GM12878 (cell line): ENCODE results near the gene ZNF467. TPM values are rescaled to one million over a fixed set of nuclear protein-coding genes. Genes with fewer than 3 reads are reported as not detected.

Experiments used
- ATAC-seq: fragments of 200-7000 bp; cut with Tn5 transposase; 3 replicates; pipeline ENCODE4 v1.9.1; 2020; ENCODE audit warnings: mild to moderate bottlenecking, moderate library complexity
- BruUV-seq: library from RNA; stranded (reverse); fragments of 400-500 nt; replicated peaks from 2 replicates; lab custom pipeline; 2021; lab: Mats Ljungman, UMichigan
- CTCF ChIA-PET: fragments of 300-600 bp; sonication (Branson Sonifier 250); formaldehyde crosslinking; extraction: SDS; loops from one replicate; lab custom pipeline; 2021; ENCODE audit warnings: inconsistent platforms; lab: Yijun Ruan, JAX
- POLR2A ChIA-PET: fragments of 350-600 bp; formaldehyde crosslinking; extraction: SDS; loops from one replicate; lab custom pipeline; 2021; ENCODE audit warnings: inconsistent platforms; lab: Charles Lee
- RAD21 ChIA-PET: fragments of 300-600 bp; sonication (Branson Sonifier 250); formaldehyde crosslinking; loops from one replicate; lab custom pipeline; 2023; ENCODE audit warnings: antibody characterized with exemption; ENCODE audit not compliant: unreplicated experiment; lab: Charles Lee
- SMC1A ChIA-PET: fragments of 300-600 bp; sonication (Branson Sonifier 250); formaldehyde crosslinking; loops from one replicate; lab custom pipeline; 2023; ENCODE audit not compliant: unreplicated experiment, uncharacterized antibody; lab: Charles Lee
- DNase-seq: peaks from one replicate; pipeline ENCODE4 v3.0.0-alpha.2; 2011; ENCODE audit warnings: low read depth, low spot score
- FAIRE-seq: peaks from 3 replicates; lab custom pipeline; 2011; peaks lifted over from hg19 to GRCh38; lab: Jason Lieb, UNC
- H2AFZ ChIP-seq: 2 replicates; pipeline ENCODE4 v1.6.0; 2011; ENCODE audit warnings: low read depth, low read length, control low read depth; ENCODE audit not compliant: control insufficient read depth
- H3K27ac ChIP-seq: 2 replicates; pipeline ENCODE4 v1.5.1; 2011; ENCODE audit warnings: control low read depth; ENCODE audit not compliant: control insufficient read depth, insufficient read depth
- H3K27me3 ChIP-seq, 2 experiments: replicated peaks in 1 of 2; 2 replicates each; pipeline versions ENCODE4 v1.6.0 to v1.6.1; 2011; ENCODE audit warnings: low read length in 1 of 2; ENCODE audit not compliant: control insufficient read depth in 2 of 2, insufficient read depth in 2 of 2
- H3K36me3 ChIP-seq, 2 experiments: 2 replicates each; pipeline ENCODE4 v1.5.1; 2011; ENCODE audit warnings: low read length in 1 of 2; ENCODE audit not compliant: control insufficient read depth in 2 of 2, insufficient read depth in 2 of 2
- H3K4me1 ChIP-seq: 2 replicates; pipeline ENCODE4 v1.6.1; 2011; ENCODE audit warnings: mild to moderate bottlenecking, low read length, moderate library complexity, mixed read lengths; ENCODE audit not compliant: control insufficient read depth, insufficient read depth
- H3K4me2 ChIP-seq: 2 replicates; pipeline ENCODE4 v1.6.0; 2011; ENCODE audit warnings: control low read depth; ENCODE audit not compliant: control insufficient read depth, insufficient read depth
- H3K4me3 ChIP-seq: fragments of 200-600 bp; sonication (generic); 2 replicates; pipeline ENCODE4 v1.5.1; 2016
- H3K79me2 ChIP-seq: 2 replicates; pipeline ENCODE4 v1.6.0; 2011; ENCODE audit warnings: low read length; ENCODE audit not compliant: control insufficient read depth, insufficient read depth
- H3K9ac ChIP-seq: 2 replicates; pipeline ENCODE4 v1.8.0; 2011; ENCODE audit warnings: low read length, control low read depth, mixed read lengths; ENCODE audit not compliant: control insufficient read depth, insufficient read depth
- H3K9me3 ChIP-seq: replicated peaks from 3 replicates; pipeline ENCODE4 v1.5.1; 2011; ENCODE audit warnings: mild to moderate bottlenecking, low read length; ENCODE audit not compliant: control insufficient read depth, insufficient read depth
- H4K20me1 ChIP-seq: 2 replicates; pipeline ENCODE4 v1.6.0; 2011; ENCODE audit not compliant: control insufficient read depth, insufficient read depth
- CHD2 ChIP-seq: IDR thresholded peaks from 2 replicates; pipeline ENCODE4 v1.6.1; 2011; ENCODE audit warnings: low read depth, low read length, improper control_type of control experiment, borderline replicate concordance
- FOXM1 ChIP-seq: IDR thresholded peaks from 2 replicates; pipeline ENCODE4 v1.6.1; 2012; ENCODE audit warnings: low read depth, mild to moderate bottlenecking, inconsistent platforms, low read length, moderate library complexity
- GABPA ChIP-seq: IDR thresholded peaks from 2 replicates; pipeline ENCODE4 v1.6.1; 2014; ENCODE audit warnings: antibody characterized with exemption, low read depth, mild to moderate bottlenecking, inconsistent platforms
- NRF1 ChIP-seq: conservative IDR thresholded peaks from 2 replicates; pipeline ENCODE4 v1.6.1; 2011; ENCODE audit warnings: mild to moderate bottlenecking, low read depth, low read length, improper control_type of control experiment
- POLR2AphosphoS2 ChIP-seq: IDR thresholded peaks from 2 replicates; pipeline ENCODE4 v1.6.1; 2011; ENCODE audit warnings: low read depth, mild to moderate bottlenecking, low read length, improper control_type of control experiment, moderate library complexity
- SIN3A ChIP-seq: IDR thresholded peaks from 2 replicates; pipeline ENCODE4 v1.6.1; 2012; ENCODE audit warnings: low read depth, low read length, improper control_type of control experiment
- SKIL ChIP-seq: fragments of 450-650 bp; IDR thresholded peaks from 2 replicates; pipeline ENCODE4 v1.6.1; 2017; ENCODE audit warnings: mild to moderate bottlenecking, low read depth, inconsistent platforms; ENCODE audit not compliant: poor library complexity, severe bottlenecking
- USF2 ChIP-seq: IDR thresholded peaks from 2 replicates; pipeline ENCODE4 v1.6.1; 2011; ENCODE audit warnings: low read depth, low read length, improper control_type of control experiment, borderline replicate concordance
- WGBS: methylation state at CpG from one replicate; pipeline ENCODE4 v1.1.6; 2016; ENCODE audit warnings: low lambda C conversion rate; ENCODE audit not compliant: insufficient replicate concordance, insufficient coverage; ENCODE audit errors: missing lambda C conversion rate; 5-methylcytosine and 5-hydroxymethylcytosine counted together
- in situ Hi-C: fragments of 300-500 bp; cut with MboI; formaldehyde crosslinking; loops from 9 replicates; pipeline ENCODE4 v1.14.3; 2018; ENCODE audit warnings: mixed read lengths
- intact Hi-C: fragments of 100-400 bp; cut with micrococcal nuclease; formaldehyde crosslinking; loops from one replicate; pipeline ENCODE4 v1.14.2; 2022; ENCODE audit not compliant: unreplicated experiment
- polyA plus RNA-seq, 11 experiments: library from polyadenylated mRNA; depleted of rRNA in 4 of 11; unstranded in 6 of 11; stranded (reverse) in 5 of 11; fragments of >200 nt; fragmentation: Nextera tagmentation in 4 of 11; fragmentation: Illumina TruSeq in 1 of 11; extraction: Ambion mirVana in 4 of 11; extraction: Trizol in 1 of 11; gene quantifications; 1 replicate in 1 of 11; 2 replicates in 10 of 11; pipeline versions ENCODE4 v1.2.1 to v1.2.3, GENCODE V29; 2011 to 2016; ENCODE audit warnings: inconsistent platforms in 2 of 11, missing spikeins in 2 of 11, low read depth in 1 of 11
- total RNA-seq, 4 experiments: library from RNA; depleted of rRNA in 3 of 4; stranded (reverse); fragments of >200 nt in 3 of 4; fragmentation: Illumina TruSeq in 1 of 4; extraction: Trizol in 1 of 4; gene quantifications; 2 replicates each; pipeline versions ENCODE4 v1.2.1 to v1.2.3, GENCODE V29; 2013 to 2021
- TF ChIP-seq, protein P1 (sequence below): fragments of 150-350 bp; IDR thresholded peaks from 2 replicates; pipeline ENCODE4 v1.6.1; 2016; ENCODE audit warnings: low read depth, low read length
- TF ChIP-seq, protein P2 (sequence below): fragments of 450-650 bp; IDR thresholded peaks from 2 replicates; pipeline ENCODE4 v1.6.1; 2016; ENCODE audit warnings: mild to moderate bottlenecking
- TF ChIP-seq, protein P3 (sequence below): IDR thresholded peaks from 2 replicates; pipeline ENCODE4 v1.6.1; 2012; ENCODE audit warnings: mild to moderate bottlenecking, low read depth, low read length

The ZNF467 gene
- total and polyA plus RNA-seq, 10 of the 15 experiments (the other 5 are each of a cell fraction or from before 2014, with no cell fraction given): not detected

- ChIA-PET POLR2A (no interaction called here), RAD21 (no interaction called here), CTCF (no interaction called here), SMC1A (no interaction called here)
- FAIRE-seq: no peak
- ATAC-seq: no peak
- no peak overlapping the region for H3K4me2 ChIP-seq
- no peaks in the 10 kb centered on the region for H3K9me3 ChIP-seq
- H3K79me2 ChIP-seq: no peaks in the 10 kb centered on the region
- no peak overlapping the region for H3K4me3 ChIP-seq
- H3K9ac ChIP-seq: no peak overlapping the region
- H3K4me1 ChIP-seq: no peaks in the 10 kb centered on the region
- DNase-seq: no peak
- H3K27me3 ChIP-seq: no peaks in the 10 kb centered on the region; a peak in 1 of 4 replicates
- 51% methylated on average over 28 of the region's 28 CpGs for WGBS
- in situ Hi-C loops: no loop called here
- H3K36me3 ChIP-seq: no peaks in the 10 kb centered on the region
- H4K20me1 ChIP-seq: no peaks in the 10 kb centered on the region
- intact Hi-C loops: no loop called here
- no peak overlapping the region for H3K27ac ChIP-seq
- no peak overlapping the region for H2AFZ ChIP-seq
- BruUV-seq: no TSS peak
- TF ChIP-seq USF2 (no peak), GABPA (no peak), SKIL (no peak), FOXM1 (no peak), NRF1 (no peak), POLR2AphosphoS2 (no peak), CHD2 (no peak), SIN3A (no peak)
- TF ChIP-seq, protein P1, sequence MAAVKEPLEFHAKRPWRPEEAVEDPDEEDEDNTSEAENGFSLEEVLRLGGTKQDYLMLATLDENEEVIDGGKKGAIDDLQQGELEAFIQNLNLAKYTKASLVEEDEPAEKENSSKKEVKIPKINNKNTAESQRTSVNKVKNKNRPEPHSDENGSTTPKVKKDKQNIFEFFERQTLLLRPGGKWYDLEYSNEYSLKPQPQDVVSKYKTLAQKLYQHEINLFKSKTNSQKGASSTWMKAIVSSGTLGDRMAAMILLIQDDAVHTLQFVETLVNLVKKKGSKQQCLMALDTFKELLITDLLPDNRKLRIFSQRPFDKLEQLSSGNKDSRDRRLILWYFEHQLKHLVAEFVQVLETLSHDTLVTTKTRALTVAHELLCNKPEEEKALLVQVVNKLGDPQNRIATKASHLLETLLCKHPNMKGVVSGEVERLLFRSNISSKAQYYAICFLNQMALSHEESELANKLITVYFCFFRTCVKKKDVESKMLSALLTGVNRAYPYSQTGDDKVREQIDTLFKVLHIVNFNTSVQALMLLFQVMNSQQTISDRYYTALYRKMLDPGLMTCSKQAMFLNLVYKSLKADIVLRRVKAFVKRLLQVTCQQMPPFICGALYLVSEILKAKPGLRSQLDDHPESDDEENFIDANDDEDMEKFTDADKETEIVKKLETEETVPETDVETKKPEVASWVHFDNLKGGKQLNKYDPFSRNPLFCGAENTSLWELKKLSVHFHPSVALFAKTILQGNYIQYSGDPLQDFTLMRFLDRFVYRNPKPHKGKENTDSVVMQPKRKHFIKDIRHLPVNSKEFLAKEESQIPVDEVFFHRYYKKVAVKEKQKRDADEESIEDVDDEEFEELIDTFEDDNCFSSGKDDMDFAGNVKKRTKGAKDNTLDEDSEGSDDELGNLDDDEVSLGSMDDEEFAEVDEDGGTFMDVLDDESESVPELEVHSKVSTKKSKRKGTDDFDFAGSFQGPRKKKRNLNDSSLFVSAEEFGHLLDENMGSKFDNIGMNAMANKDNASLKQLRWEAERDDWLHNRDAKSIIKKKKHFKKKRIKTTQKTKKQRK: no peak
- TF ChIP-seq, protein P2, sequence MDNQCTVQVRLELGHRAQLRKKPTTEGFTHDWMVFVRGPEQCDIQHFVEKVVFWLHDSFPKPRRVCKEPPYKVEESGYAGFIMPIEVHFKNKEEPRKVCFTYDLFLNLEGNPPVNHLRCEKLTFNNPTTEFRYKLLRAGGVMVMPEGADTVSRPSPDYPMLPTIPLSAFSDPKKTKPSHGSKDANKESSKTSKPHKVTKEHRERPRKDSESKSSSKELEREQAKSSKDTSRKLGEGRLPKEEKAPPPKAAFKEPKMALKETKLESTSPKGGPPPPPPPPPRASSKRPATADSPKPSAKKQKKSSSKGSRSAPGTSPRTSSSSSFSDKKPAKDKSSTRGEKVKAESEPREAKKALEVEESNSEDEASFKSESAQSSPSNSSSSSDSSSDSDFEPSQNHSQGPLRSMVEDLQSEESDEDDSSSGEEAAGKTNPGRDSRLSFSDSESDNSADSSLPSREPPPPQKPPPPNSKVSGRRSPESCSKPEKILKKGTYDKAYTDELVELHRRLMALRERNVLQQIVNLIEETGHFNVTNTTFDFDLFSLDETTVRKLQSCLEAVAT: no peak
- TF ChIP-seq, protein P3, sequence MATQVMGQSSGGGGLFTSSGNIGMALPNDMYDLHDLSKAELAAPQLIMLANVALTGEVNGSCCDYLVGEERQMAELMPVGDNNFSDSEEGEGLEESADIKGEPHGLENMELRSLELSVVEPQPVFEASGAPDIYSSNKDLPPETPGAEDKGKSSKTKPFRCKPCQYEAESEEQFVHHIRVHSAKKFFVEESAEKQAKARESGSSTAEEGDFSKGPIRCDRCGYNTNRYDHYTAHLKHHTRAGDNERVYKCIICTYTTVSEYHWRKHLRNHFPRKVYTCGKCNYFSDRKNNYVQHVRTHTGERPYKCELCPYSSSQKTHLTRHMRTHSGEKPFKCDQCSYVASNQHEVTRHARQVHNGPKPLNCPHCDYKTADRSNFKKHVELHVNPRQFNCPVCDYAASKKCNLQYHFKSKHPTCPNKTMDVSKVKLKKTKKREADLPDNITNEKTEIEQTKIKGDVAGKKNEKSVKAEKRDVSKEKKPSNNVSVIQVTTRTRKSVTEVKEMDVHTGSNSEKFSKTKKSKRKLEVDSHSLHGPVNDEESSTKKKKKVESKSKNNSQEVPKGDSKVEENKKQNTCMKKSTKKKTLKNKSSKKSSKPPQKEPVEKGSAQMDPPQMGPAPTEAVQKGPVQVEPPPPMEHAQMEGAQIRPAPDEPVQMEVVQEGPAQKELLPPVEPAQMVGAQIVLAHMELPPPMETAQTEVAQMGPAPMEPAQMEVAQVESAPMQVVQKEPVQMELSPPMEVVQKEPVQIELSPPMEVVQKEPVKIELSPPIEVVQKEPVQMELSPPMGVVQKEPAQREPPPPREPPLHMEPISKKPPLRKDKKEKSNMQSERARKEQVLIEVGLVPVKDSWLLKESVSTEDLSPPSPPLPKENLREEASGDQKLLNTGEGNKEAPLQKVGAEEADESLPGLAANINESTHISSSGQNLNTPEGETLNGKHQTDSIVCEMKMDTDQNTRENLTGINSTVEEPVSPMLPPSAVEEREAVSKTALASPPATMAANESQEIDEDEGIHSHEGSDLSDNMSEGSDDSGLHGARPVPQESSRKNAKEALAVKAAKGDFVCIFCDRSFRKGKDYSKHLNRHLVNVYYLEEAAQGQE: no peak
These were observed 40.1 kb upstream of the ZNF467 start for GRCh38 chr7:149813254-149814035.
